ENCODE data around the gene WBP1L.

GRCh38 chr10:102831322-102832071 is 87.7 kb downstream of the WBP1L start:
- TF ChIP-seq POLR2A (IDR thresholded peaks at IDR 0.05): no peak
- no peak for TF ChIP-seq CTCF (IDR thresholded peaks at IDR 0.05 in 4 of 5, conservative IDR thresholded peaks at IDR 0.05 in 1 of 5)
